B cell (primary cell): Measurements from ENCODE around the gene PCDH9. TPM values are rescaled to one million over a fixed set of nuclear protein-coding genes. Genes with fewer than 3 reads are reported as not detected.

ENCODE experiments used
- ATAC-seq: fragments of 200-7000 bp; cut with Tn5 transposase; one replicate; pipeline ENCODE4 v1.10.0; 2021; ENCODE audit warnings: low read depth, mild to moderate bottlenecking, moderate number of reproducible peaks, moderate library complexity
- CTCF ChIA-PET: fragments of 350-600 bp; sonication (Branson Sonifier 250); formaldehyde crosslinking; loops from one replicate; lab custom pipeline; 2021; ENCODE audit warnings: antibody characterized with exemption, inconsistent platforms; lab: Charles Lee
- POLR2A ChIA-PET: fragments of 350-600 bp; sonication (Branson Sonifier 250); formaldehyde crosslinking; loops from one replicate; lab custom pipeline; 2021; ENCODE audit warnings: antibody characterized with exemption; lab: Charles Lee
- DNase-seq: peaks from one replicate; pipeline ENCODE4 v3.0.0; 2013
- H2AFZ ChIP-seq: 2 replicates; pipeline ENCODE4 v1.6.1; 2012; ENCODE audit warnings: mild to moderate bottlenecking, low read depth, low read length; ENCODE audit not compliant: insufficient read depth, poor library complexity, severe bottlenecking
- H3K27ac ChIP-seq, 2 donors: 1 replicate in 1 of 2; 2 replicates in 1 of 2; pipeline ENCODE4 v1.5.1; 2012 to 2013; ENCODE audit warnings: low read length in 2 of 2, mild to moderate bottlenecking in 2 of 2, moderate library complexity in 1 of 2
- H3K27me3 ChIP-seq, 4 experiments: fragments of 200-600 bp in 1 of 4; sonication (generic) in 1 of 4; replicated peaks in 1 of 4; 1 replicate in 2 of 4; 2 replicates in 2 of 4; pipeline versions ENCODE4 v1.6.1 to v1.7.0; 2013 to 2016; ENCODE audit warnings: low read length in 3 of 4, mild to moderate bottlenecking in 2 of 4, mixed read lengths in 1 of 4, moderate library complexity in 1 of 4; ENCODE audit not compliant: insufficient read depth in 4 of 4, control insufficient read depth in 3 of 4; ENCODE audit errors: control extremely low read depth in 1 of 4
- H3K36me3 ChIP-seq, 2 experiments: replicated peaks in 1 of 2; 1 replicate in 1 of 2; 2 replicates in 1 of 2; pipeline versions ENCODE4 v1.6.1 to v1.7.1; 2013; ENCODE audit warnings: low read length in 1 of 2; ENCODE audit not compliant: insufficient read depth in 2 of 2, control insufficient read depth in 1 of 2; ENCODE audit errors: control extremely low read depth in 1 of 2, extremely low read depth in 1 of 2
- H3K4me1 ChIP-seq, 2 donors: fragments of 200-600 bp in 1 of 2; sonication (generic) in 1 of 2; 1 replicate in 1 of 2; 2 replicates in 1 of 2; pipeline versions ENCODE4 v1.5.1 to v1.6.1; 2013 to 2017; ENCODE audit warnings: low read length in 2 of 2; ENCODE audit not compliant: control insufficient read depth in 2 of 2, insufficient read depth in 2 of 2
- H3K4me2 ChIP-seq: replicated peaks from 2 replicates; pipeline ENCODE3; 2012; ENCODE audit warnings: mild to moderate bottlenecking, low read depth, low read length; ENCODE audit not compliant: poor library complexity, severe bottlenecking
- H3K4me3 ChIP-seq, 5 experiments: fragments of 200-600 bp in 1 of 5; sonication (generic) in 1 of 5; 1 replicate in 3 of 5; 2 replicates in 2 of 5; pipeline versions ENCODE4 v1.5.1 to v1.7.0; 2011 to 2016; ENCODE audit warnings: low read length in 4 of 5, mild to moderate bottlenecking in 4 of 5, low read depth in 2 of 5, control low read depth in 1 of 5, moderate library complexity in 1 of 5; ENCODE audit not compliant: insufficient read depth in 1 of 5; ENCODE audit errors: control extremely low read depth in 1 of 5, extremely low read depth in 1 of 5
- H3K79me2 ChIP-seq: fragments of 200-600 bp; sonication (generic); one replicate; pipeline ENCODE4 v1.6.0; 2016; ENCODE audit warnings: low read length; ENCODE audit not compliant: control insufficient read depth, insufficient read depth
- H3K9ac ChIP-seq: fragments of 200-600 bp; sonication (generic); 2 replicates; pipeline ENCODE4 v1.6.1; 2017; ENCODE audit warnings: mild to moderate bottlenecking, low read length, moderate library complexity
- H3K9me3 ChIP-seq, 3 donors: one replicate each; pipeline versions ENCODE4 v1.6.1 to v1.7.1; 2013; ENCODE audit warnings: low read length in 2 of 3; ENCODE audit not compliant: control insufficient read depth in 2 of 3, insufficient read depth in 1 of 3; ENCODE audit errors: control extremely low read depth in 1 of 3
- H4K20me1 ChIP-seq: 2 replicates; pipeline ENCODE4 v1.6.0; 2012; ENCODE audit warnings: mild to moderate bottlenecking, low read length; ENCODE audit not compliant: insufficient read depth, control insufficient read depth, poor library complexity, severe bottlenecking
- H3K27ac Mint-ChIP-seq: one replicate; pipeline ENCODE4 v1.8.0; 2021; ENCODE audit warnings: mixed read lengths
- H3K27me3 Mint-ChIP-seq: one replicate; pipeline ENCODE4 v1.8.0; 2021; ENCODE audit warnings: mixed read lengths
- H3K4me1 Mint-ChIP-seq: one replicate; pipeline ENCODE4 v1.8.0; 2021; ENCODE audit warnings: mixed read lengths
- H3K4me3 Mint-ChIP-seq: one replicate; pipeline ENCODE4 v1.8.0; 2021; ENCODE audit warnings: mixed read lengths
- H3K9me3 Mint-ChIP-seq: one replicate; pipeline ENCODE4 v1.8.0; 2022; ENCODE audit warnings: mixed read lengths; ENCODE audit not compliant: insufficient read depth
- EZH2 ChIP-seq: IDR thresholded peaks from 2 replicates; pipeline ENCODE4 v1.6.1; 2012; ENCODE audit warnings: borderline replicate concordance, low read depth, mild to moderate bottlenecking, moderate library complexity, low read length; ENCODE audit not compliant: insufficient read depth, poor library complexity, severe bottlenecking
- WGBS: methylation state at CpG from one replicate; pipeline ENCODE4 v1.1.5; 2013; ENCODE audit warnings: missing lambda C conversion rate; ENCODE audit not compliant: insufficient coverage; 5-methylcytosine and 5-hydroxymethylcytosine counted together
- intact Hi-C: fragments of 100-400 bp; cut with micrococcal nuclease; formaldehyde crosslinking; loops from one replicate; pipeline ENCODE4 v1.10.0; 2022
- polyA plus RNA-seq: library from polyadenylated mRNA; depleted of rRNA; stranded (reverse); fragments of >200 nt; gene quantifications from 2 replicates; pipeline ENCODE4 v1.2.3, GENCODE V29; 2012
- total RNA-seq, 2 donors: library from RNA; stranded (reverse); fragments of 120-200 nt in 1 of 2; gene quantifications; 1 replicate in 1 of 2; 2 replicates in 1 of 2; pipeline versions ENCODE4 v1.2.3 to v1.2.4, GENCODE V29; 2013 to 2022
- TF ChIP-seq, protein P1 (sequence below): fragments of 200-600 bp; IDR thresholded peaks from one replicate; pipeline ENCODE4 v1.8.0; 2022; ENCODE audit warnings: antibody characterized with exemption, mild to moderate bottlenecking

The PCDH9 gene
- total and polyA plus RNA-seq, 2 donors (not counting 1 experiment from before 2014, with no cell fraction given) = 13.1 to 21.8 TPM

- ATAC-seq (no peak), DNase-seq (no peak)
- H3K27me3 Mint-ChIP-seq = no peaks in the 10 kb centered on the region
- no peaks in the 10 kb centered on the region for H3K79me2 ChIP-seq
- no peaks in the 10 kb centered on the region for H3K36me3 ChIP-seq
- no peak overlapping the region for H3K27ac ChIP-seq
- no peaks in the 10 kb centered on the region for H3K4me1 ChIP-seq
- H2AFZ ChIP-seq = no peak overlapping the region
- no peak overlapping the region for H3K9ac ChIP-seq
- H3K9me3 ChIP-seq = no peaks in the 10 kb centered on the region
- no CpG with 5 or more reads among the region's 3 CpGs for WGBS
- no peak overlapping the region for H3K4me3 ChIP-seq
- no peak overlapping the region for H3K4me3 Mint-ChIP-seq
- no peaks in the 10 kb centered on the region for H3K27me3 ChIP-seq
- H3K27ac Mint-ChIP-seq = no peak overlapping the region
- ChIA-PET POLR2A (no interaction called here), CTCF (no interaction called here)
- intact Hi-C loops = no loop called here
- no peaks in the 10 kb centered on the region for H3K9me3 Mint-ChIP-seq
- TF ChIP-seq EZH2 = no peak
- TF ChIP-seq, protein P1, sequence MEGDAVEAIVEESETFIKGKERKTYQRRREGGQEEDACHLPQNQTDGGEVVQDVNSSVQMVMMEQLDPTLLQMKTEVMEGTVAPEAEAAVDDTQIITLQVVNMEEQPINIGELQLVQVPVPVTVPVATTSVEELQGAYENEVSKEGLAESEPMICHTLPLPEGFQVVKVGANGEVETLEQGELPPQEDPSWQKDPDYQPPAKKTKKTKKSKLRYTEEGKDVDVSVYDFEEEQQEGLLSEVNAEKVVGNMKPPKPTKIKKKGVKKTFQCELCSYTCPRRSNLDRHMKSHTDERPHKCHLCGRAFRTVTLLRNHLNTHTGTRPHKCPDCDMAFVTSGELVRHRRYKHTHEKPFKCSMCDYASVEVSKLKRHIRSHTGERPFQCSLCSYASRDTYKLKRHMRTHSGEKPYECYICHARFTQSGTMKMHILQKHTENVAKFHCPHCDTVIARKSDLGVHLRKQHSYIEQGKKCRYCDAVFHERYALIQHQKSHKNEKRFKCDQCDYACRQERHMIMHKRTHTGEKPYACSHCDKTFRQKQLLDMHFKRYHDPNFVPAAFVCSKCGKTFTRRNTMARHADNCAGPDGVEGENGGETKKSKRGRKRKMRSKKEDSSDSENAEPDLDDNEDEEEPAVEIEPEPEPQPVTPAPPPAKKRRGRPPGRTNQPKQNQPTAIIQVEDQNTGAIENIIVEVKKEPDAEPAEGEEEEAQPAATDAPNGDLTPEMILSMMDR = no peak
- H3K4me1 Mint-ChIP-seq = no peaks in the 10 kb centered on the region
- no peak overlapping the region for H3K4me2 ChIP-seq
- H4K20me1 ChIP-seq = no peaks in the 10 kb centered on the region
Measured at GRCh38 chr13:66536746-66537145, 693.4 kb downstream of the PCDH9 start.

DNA sequence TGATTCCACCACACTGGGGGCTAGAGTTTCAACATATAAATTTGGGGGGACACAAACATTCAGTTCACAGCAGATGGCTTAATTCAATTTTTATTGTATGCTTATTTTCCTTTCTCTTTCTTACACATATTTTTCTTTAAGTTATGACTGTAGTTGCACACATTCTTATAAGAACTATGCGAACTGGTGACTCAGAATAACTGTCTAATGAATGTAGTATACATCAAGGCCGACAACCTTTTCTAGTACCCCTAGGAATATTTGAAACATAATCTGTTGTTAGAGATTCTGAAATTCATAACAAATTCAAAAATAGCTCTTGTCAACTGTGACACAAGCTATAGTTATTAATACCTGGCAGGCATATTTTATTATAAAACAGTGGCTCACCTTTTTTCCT is 695.6 kb downstream of the PCDH9 start:
- Mint-ChIP-seq H3K9me3 (no peaks in the 10 kb centered on the region), H3K27ac (no peak overlapping the region), H3K27me3 (no peaks in the 10 kb centered on the region), H3K4me3 (no peak overlapping the region), H3K4me1 (no peaks in the 10 kb centered on the region)
- Histone ChIP-seq H4K20me1 (no peaks in the 10 kb centered on the region), H3K79me2 (no peaks in the 10 kb centered on the region), H3K9me3 (no peaks in the 10 kb centered on the region), H3K27me3 (no peaks in the 10 kb centered on the region), H2AFZ (no peak overlapping the region), H3K36me3 (no peaks in the 10 kb centered on the region), H3K4me2 (no peak overlapping the region), H3K9ac (no peak overlapping the region), H3K4me1 (no peaks in the 10 kb centered on the region), H3K4me3 (no peak overlapping the region), H3K27ac (no peak overlapping the region)
- no CpG with 5 or more reads among the region's 2 CpGs for WGBS
- CTCF ChIA-PET = no interaction called here
- ATAC-seq = no peak
- no peak for DNase-seq
- intact Hi-C loops = no loop called here
- TF ChIP-seq, protein P1 = no peak
- no peak for TF ChIP-seq EZH2
- POLR2A ChIA-PET = no interaction called here
